Measurements from ENCODE around the gene CDC42EP4.
"Not testable (repeated sequence)": the region's sequence is repeated elsewhere in the genome, so short reads cannot be mapped to it uniquely, and the experiment has no call there.

Gene CDC42EP4

GRCh38 chr17:73343168-73343634, 31.4 kb upstream of the CDC42EP4 start:
- DNase-seq (ENCODE audit: low read depth): no peak

- DNase-seq (ENCODE audit: low read depth): no peak
Observed at GRCh38 chr17:73342541-73343167, 30.9 kb upstream of the CDC42EP4 start.

GRCh38 chr17:73342050-73342522, 30.3 kb upstream of the CDC42EP4 start:
- DNase-seq (ENCODE audit: low read depth): no peak

GRCh38 chr17:73341350-73342049, 29.7 kb upstream of the CDC42EP4 start:
- no peak for DNase-seq (ENCODE audit: low read depth)

GRCh38 chr17:73340093-73340596, 28.3 kb upstream of the CDC42EP4 start:
- DNase-seq (ENCODE audit: low read depth): peak; percentile 7

- DNase-seq (ENCODE audit: low read depth): no peak
Observed at GRCh38 chr17:73338566-73339197, 26.9 kb upstream of the CDC42EP4 start.

- DNase-seq (ENCODE audit: low read depth): no peak
Observed at GRCh38 chr17:73338050-73338521, 26.3 kb upstream of the CDC42EP4 start.

GRCh38 chr17:73337330-73337710, 25.5 kb upstream of the CDC42EP4 start:
- no peak for DNase-seq (ENCODE audit: low read depth)

GRCh38 chr17:73336408-73337329, 24.9 kb upstream of the CDC42EP4 start:
- DNase-seq (ENCODE audit: low read depth): no peak

- no peak for DNase-seq (ENCODE audit: low read depth)
Observed at GRCh38 chr17:73335591-73336407, 24.0 kb upstream of the CDC42EP4 start.

GRCh38 chr17:73334771-73335513, 23.1 kb upstream of the CDC42EP4 start:
- DNase-seq (ENCODE audit: low read depth): no peak

GRCh38 chr17:73333445-73333844, 21.6 kb upstream of the CDC42EP4 start:
- DNase-seq (ENCODE audit: low read depth): not testable (repeated sequence)

GRCh38 chr17:73331060-73331459, 19.3 kb upstream of the CDC42EP4 start:
- no peak for DNase-seq (ENCODE audit: low read depth)

GRCh38 chr17:73327676-73328075, 15.9 kb upstream of the CDC42EP4 start:
- no peak for DNase-seq (ENCODE audit: low read depth)

- no peak for DNase-seq (ENCODE audit: low read depth)
Observed at GRCh38 chr17:73325527-73325842, 13.7 kb upstream of the CDC42EP4 start.

GRCh38 chr17:73324711-73325526, 13.1 kb upstream of the CDC42EP4 start:
- DNase-seq (ENCODE audit: low read depth): no peak

GRCh38 chr17:73324160-73324475, 12.3 kb upstream of the CDC42EP4 start:
- DNase-seq (ENCODE audit: low read depth): no peak

GRCh38 chr17:73323409-73324159, 11.8 kb upstream of the CDC42EP4 start:
- no peak for DNase-seq (ENCODE audit: low read depth)
